Measurements from ENCODE around the gene FAH.

The FAH gene

DNA sequence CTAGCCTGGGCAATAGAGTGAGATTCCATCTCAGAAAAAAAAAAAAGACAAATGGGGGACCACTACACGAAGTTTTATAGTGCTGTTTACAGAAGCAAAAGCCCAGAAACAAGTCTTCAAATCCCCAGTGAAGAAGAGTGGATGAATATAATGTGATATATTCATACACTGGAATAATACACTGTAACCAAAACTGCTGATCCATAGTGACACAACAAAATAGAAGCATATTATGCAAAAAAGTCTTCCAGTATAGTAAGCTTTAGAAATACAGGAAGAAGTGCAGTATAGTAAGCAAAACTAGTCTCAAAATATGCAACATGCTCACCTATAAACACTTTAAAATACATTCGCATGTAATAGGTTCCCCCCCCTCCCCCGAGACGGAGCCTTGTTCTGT lies 11.9 kb upstream of the FAH start:
- Histone ChIP-seq H3K4me1 (ENCODE audit: insufficient read depth, low read length) (no peaks in the 10 kb centered on the region), H3K9ac (ENCODE audit: low read depth, low read length) (no peak overlapping the region), H3K36me3 (ENCODE audit: insufficient read depth, low read length) (0 out of 2 replicates have a peak, but pooled peaks cover 4% of the 10 kb centered on the region), H3K27me3 (ENCODE audit: insufficient read depth, low read length, poor library complexity) (no peaks in the 10 kb centered on the region), H3K9me3 (ENCODE audit: insufficient read depth, low read length, severe bottlenecking) (no peaks in the 10 kb centered on the region), H3K79me2 (ENCODE audit: insufficient read depth, low read length) (no peaks in the 10 kb centered on the region), H2AFZ (ENCODE audit: low read depth, low read length) (no peak overlapping the region), H3K4me2 (ENCODE audit: insufficient read depth, low read length) (no peak overlapping the region), H4K20me1 (ENCODE audit: insufficient read depth, low read length) (no peaks in the 10 kb centered on the region), H3K4me3 (ENCODE audit: low read depth in 1 of 2, low read length in 2 of 2) (no peak overlapping the region), H3K27ac (ENCODE audit: low read length) (no peak overlapping the region)
- DNase-seq (no peak), ATAC-seq (ENCODE audit: insufficient read depth, low read depth) (no peak)
- TF ChIP-seq, protein P1, sequence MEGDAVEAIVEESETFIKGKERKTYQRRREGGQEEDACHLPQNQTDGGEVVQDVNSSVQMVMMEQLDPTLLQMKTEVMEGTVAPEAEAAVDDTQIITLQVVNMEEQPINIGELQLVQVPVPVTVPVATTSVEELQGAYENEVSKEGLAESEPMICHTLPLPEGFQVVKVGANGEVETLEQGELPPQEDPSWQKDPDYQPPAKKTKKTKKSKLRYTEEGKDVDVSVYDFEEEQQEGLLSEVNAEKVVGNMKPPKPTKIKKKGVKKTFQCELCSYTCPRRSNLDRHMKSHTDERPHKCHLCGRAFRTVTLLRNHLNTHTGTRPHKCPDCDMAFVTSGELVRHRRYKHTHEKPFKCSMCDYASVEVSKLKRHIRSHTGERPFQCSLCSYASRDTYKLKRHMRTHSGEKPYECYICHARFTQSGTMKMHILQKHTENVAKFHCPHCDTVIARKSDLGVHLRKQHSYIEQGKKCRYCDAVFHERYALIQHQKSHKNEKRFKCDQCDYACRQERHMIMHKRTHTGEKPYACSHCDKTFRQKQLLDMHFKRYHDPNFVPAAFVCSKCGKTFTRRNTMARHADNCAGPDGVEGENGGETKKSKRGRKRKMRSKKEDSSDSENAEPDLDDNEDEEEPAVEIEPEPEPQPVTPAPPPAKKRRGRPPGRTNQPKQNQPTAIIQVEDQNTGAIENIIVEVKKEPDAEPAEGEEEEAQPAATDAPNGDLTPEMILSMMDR (IDR thresholded peaks at IDR 0.05; ENCODE audit: borderline replicate concordance, extremely low read depth, low read length, poor library complexity, severe bottlenecking) = no peak
- no peak for TF ChIP-seq EZH2 (IDR thresholded peaks at IDR 0.05; ENCODE audit: borderline replicate concordance, low read depth, low read length, severe bottlenecking)

DNA sequence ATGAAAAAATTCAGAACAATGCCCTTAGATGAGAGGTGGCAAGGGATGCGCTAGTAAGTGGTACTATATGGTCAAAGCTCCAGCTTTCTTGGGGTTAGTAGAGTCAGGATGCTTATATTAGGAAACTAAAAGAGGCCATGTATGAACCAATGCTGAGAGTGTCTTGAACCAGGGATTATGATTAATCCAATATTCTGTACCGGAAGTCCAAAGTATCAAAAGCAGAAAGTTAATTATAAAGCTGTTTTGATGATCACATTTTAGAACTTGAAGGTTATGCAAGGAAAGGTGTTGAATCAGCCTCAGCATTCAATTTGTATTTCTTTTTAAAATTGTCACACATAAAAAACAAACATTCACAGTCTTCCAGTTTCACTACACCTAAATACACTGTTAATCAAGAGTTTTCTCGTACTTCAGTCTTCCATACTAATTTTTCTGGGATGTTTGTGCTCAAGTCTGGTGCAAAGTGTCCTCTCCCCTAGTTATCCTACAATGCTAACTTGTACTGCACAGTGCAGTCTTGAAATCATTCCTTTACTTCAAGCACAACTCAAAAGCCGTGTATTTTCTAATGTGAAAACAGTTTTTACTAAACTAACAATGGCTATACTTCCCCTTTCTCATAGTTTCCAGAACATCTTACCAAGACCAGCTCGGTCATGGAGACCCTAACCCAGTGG lies 10.7 kb upstream of the FAH start:
- ATAC-seq (ENCODE audit: insufficient read depth, low read depth) (no peak), DNase-seq (no peak)
- H3K27ac ChIP-seq (ENCODE audit: low read length) = no peak overlapping the region
- no peak overlapping the region for H3K4me2 ChIP-seq (ENCODE audit: insufficient read depth, low read length)
- TF ChIP-seq, protein P1 (IDR thresholded peaks at IDR 0.05; ENCODE audit: borderline replicate concordance, extremely low read depth, low read length, poor library complexity, severe bottlenecking) = no peak
- TF ChIP-seq EZH2 (IDR thresholded peaks at IDR 0.05; ENCODE audit: borderline replicate concordance, low read depth, low read length, severe bottlenecking) = no peak
- no peaks in the 10 kb centered on the region for H3K9me3 ChIP-seq (ENCODE audit: insufficient read depth, low read length, severe bottlenecking)
- no peaks in the 10 kb centered on the region for H4K20me1 ChIP-seq (ENCODE audit: insufficient read depth, low read length)
- no peaks in the 10 kb centered on the region for H3K27me3 ChIP-seq (ENCODE audit: insufficient read depth, low read length, poor library complexity)
- H3K4me3 ChIP-seq (ENCODE audit: low read depth in 1 of 2, low read length in 2 of 2) = no peak overlapping the region
- H3K79me2 ChIP-seq (ENCODE audit: insufficient read depth, low read length) = no peaks in the 10 kb centered on the region
- H3K36me3 ChIP-seq (ENCODE audit: insufficient read depth, low read length) = 0 out of 2 replicates have a peak, but pooled peaks cover 3% of the 10 kb centered on the region
- no peak overlapping the region for H2AFZ ChIP-seq (ENCODE audit: low read depth, low read length)
- H3K9ac ChIP-seq (ENCODE audit: low read depth, low read length) = no peak overlapping the region
- H3K4me1 ChIP-seq (ENCODE audit: insufficient read depth, low read length) = no peaks in the 10 kb centered on the region

DNA sequence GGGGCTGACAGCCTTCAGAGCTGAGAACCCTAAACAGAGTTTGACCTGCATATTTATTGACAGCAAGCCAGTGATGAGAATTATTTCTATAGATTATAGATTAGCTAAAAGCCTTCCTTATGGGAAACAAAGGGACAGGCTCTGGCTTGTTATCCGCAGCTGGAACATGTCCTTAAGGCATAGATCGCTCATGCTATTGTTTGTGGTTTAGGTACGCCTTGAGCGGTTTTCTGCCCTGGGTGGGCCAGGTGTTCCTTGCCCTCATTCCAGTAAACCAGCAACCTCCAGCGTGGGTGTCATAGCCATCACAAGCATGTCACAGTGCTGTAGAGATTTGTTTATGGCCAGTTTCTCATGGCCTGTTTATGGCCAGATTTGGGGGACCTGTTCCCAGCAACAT lies 10.2 kb upstream of the FAH start:
- TF ChIP-seq, protein P1 (IDR thresholded peaks at IDR 0.05; ENCODE audit: borderline replicate concordance, extremely low read depth, low read length, poor library complexity, severe bottlenecking) = no peak
- TF ChIP-seq EZH2 (IDR thresholded peaks at IDR 0.05; ENCODE audit: borderline replicate concordance, low read depth, low read length, severe bottlenecking) = no peak
- no peak overlapping the region for H2AFZ ChIP-seq (ENCODE audit: low read depth, low read length)
- H3K9ac ChIP-seq (ENCODE audit: low read depth, low read length) = no peak overlapping the region
- H3K4me1 ChIP-seq (ENCODE audit: insufficient read depth, low read length) = no peaks in the 10 kb centered on the region
- H3K27me3 ChIP-seq (ENCODE audit: insufficient read depth, low read length, poor library complexity) = no peaks in the 10 kb centered on the region
- no peak overlapping the region for H3K4me3 ChIP-seq (ENCODE audit: low read depth in 1 of 2, low read length in 2 of 2)
- no peak overlapping the region for H3K27ac ChIP-seq (ENCODE audit: low read length)
- no peaks in the 10 kb centered on the region for H4K20me1 ChIP-seq (ENCODE audit: insufficient read depth, low read length)
- H3K9me3 ChIP-seq (ENCODE audit: insufficient read depth, low read length, severe bottlenecking) = no peaks in the 10 kb centered on the region
- ATAC-seq (ENCODE audit: insufficient read depth, low read depth) = no peak
- no peak overlapping the region for H3K4me2 ChIP-seq (ENCODE audit: insufficient read depth, low read length)
- no peak for DNase-seq
- no peaks in the 10 kb centered on the region for H3K36me3 ChIP-seq (ENCODE audit: insufficient read depth, low read length)
- no peaks in the 10 kb centered on the region for H3K79me2 ChIP-seq (ENCODE audit: insufficient read depth, low read length)
